ENCODE measurements around the gene MINAR1.

MINAR1 gene

DNA sequence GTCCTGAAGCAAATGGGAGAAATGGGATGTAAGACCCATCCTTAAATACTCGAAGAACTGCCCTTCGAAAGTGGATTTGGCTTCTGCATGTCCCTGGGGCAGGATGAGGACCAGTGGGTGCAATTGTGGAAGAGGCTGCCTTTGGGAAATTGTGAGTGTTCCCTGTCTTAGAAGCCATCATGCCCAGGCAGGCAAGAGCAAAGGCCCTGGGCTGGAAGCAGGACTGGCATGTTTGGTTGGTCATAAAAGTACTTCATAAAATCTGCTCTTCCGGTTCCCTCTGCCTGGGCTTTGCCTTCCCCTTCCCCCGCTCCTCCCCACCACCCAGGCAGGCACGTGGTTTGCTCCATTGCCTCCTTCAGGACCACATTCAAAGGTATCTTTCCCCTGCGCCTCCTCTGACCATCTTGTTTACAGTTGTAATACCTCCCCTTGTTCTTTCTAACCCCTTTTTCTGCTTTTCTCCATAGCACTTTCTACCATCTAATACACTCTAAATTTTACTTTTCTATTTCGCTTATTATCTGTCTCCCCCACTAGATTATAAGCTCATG, 8.3 kb downstream of the MINAR1 start:
- Histone ChIP-seq H3K4me1 (ENCODE audit: insufficient read depth, low read length) (peaks cover 5% of the 10 kb centered on the region; the same call in 1 of the 2 replicates), H3K9ac (ENCODE audit: low read depth, low read length) (no peak overlapping the region), H3K36me3 (ENCODE audit: insufficient read depth, low read length) (no peaks in the 10 kb centered on the region), H3K9me3 (ENCODE audit: control insufficient read depth, insufficient read depth, low read length) (no peaks in the 10 kb centered on the region)

DNA sequence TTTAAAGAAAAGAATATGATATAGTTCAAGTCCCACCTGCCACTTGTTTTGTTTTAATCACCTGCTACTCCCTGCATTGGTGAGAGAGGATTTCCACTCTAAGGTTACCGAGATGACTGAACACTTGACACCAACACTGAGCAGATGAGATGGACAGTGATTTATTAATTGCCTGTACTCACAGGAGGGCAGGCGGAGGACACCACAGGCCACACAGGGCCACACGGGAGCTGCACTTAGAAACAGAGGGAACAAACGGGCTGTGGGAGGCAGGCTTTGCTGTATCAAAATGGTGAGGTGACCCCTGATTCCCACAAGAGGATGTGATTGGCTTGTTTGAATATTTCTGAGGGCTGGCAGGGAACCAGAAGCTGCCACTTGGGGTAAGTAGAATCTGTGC, 10.8 kb downstream of the MINAR1 start:
- no peak overlapping the region for H3K9ac ChIP-seq (ENCODE audit: low read depth, low read length)
- H3K9me3 ChIP-seq (ENCODE audit: control insufficient read depth, insufficient read depth, low read length) = no peaks in the 10 kb centered on the region
- no peaks in the 10 kb centered on the region for H3K36me3 ChIP-seq (ENCODE audit: insufficient read depth, low read length)
- H3K4me1 ChIP-seq (ENCODE audit: insufficient read depth, low read length) = peaks cover 5% of the 10 kb centered on the region; the same call in 1 of the 2 replicates

GRCh38 chr15:79447060-79447459, 14.9 kb downstream of the MINAR1 start:
- no peaks in the 10 kb centered on the region for H3K36me3 ChIP-seq (ENCODE audit: insufficient read depth, low read length)
- no peaks in the 10 kb centered on the region for H3K4me1 ChIP-seq (ENCODE audit: insufficient read depth, low read length)
- no peaks in the 10 kb centered on the region for H3K9me3 ChIP-seq (ENCODE audit: control insufficient read depth, insufficient read depth, low read length)
- H3K9ac ChIP-seq (ENCODE audit: low read depth, low read length) = no peak overlapping the region

GRCh38 chr15:79450648-79451047, 18.5 kb downstream of the MINAR1 start:
- H3K9ac ChIP-seq (ENCODE audit: low read depth, low read length) = no peak overlapping the region
- no peaks in the 10 kb centered on the region for H3K36me3 ChIP-seq (ENCODE audit: insufficient read depth, low read length)
- no peaks in the 10 kb centered on the region for H3K4me1 ChIP-seq (ENCODE audit: insufficient read depth, low read length)

GRCh38 chr15:79451361-79451999, 19.3 kb downstream of the MINAR1 start:
- no peaks in the 10 kb centered on the region for H3K9me3 ChIP-seq (ENCODE audit: control insufficient read depth, insufficient read depth, low read length)
- no peak overlapping the region for H3K9ac ChIP-seq (ENCODE audit: low read depth, low read length)
- no peaks in the 10 kb centered on the region for H3K36me3 ChIP-seq (ENCODE audit: insufficient read depth, low read length)

More at GRCh38 chr15:79450648-79451047, 18.5 kb downstream of the MINAR1 start:
- no peaks in the 10 kb centered on the region for H3K9me3 ChIP-seq (ENCODE audit: control insufficient read depth, insufficient read depth, low read length)

GRCh38 chr15:79452244-79453051, 20.3 kb downstream of the MINAR1 start:
- no peaks in the 10 kb centered on the region for H3K9me3 ChIP-seq (ENCODE audit: control insufficient read depth, insufficient read depth, low read length)
- no peaks in the 10 kb centered on the region for H3K36me3 ChIP-seq (ENCODE audit: insufficient read depth, low read length)
- no peak overlapping the region for H3K9ac ChIP-seq (ENCODE audit: low read depth, low read length)
- H3K4me1 ChIP-seq (ENCODE audit: insufficient read depth, low read length) = no peaks in the 10 kb centered on the region

More at GRCh38 chr15:79451361-79451999, 19.3 kb downstream of the MINAR1 start:
- no peaks in the 10 kb centered on the region for H3K4me1 ChIP-seq (ENCODE audit: insufficient read depth, low read length)

DNA sequence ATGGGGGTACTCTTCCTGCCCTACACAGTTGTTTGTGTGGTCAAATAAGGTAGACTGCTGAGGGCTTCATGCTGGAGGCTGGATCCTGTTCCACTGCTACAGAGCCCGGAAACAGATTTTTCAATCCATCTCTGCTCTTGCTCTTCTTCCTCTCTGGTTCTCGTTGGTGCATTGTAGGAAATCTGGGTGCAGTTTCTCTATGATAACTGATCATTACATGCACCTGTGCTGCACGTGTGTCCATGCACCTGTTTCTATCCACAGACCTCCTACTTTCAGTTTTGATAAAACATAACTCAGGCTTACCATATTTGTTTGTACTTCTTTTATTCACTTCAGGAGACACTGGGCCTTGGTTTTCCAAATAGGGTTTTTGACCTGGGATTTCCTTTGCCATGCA, 21.3 kb downstream of the MINAR1 start:
- Histone ChIP-seq H3K9ac (ENCODE audit: low read depth, low read length) (no peak overlapping the region), H3K36me3 (ENCODE audit: insufficient read depth, low read length) (no peaks in the 10 kb centered on the region), H3K9me3 (ENCODE audit: control insufficient read depth, insufficient read depth, low read length) (no peaks in the 10 kb centered on the region), H3K4me1 (ENCODE audit: insufficient read depth, low read length) (no peaks in the 10 kb centered on the region)

- Histone ChIP-seq H3K36me3 (ENCODE audit: insufficient read depth, low read length) (no peaks in the 10 kb centered on the region), H3K9ac (ENCODE audit: low read depth, low read length) (no peak overlapping the region), H3K4me1 (ENCODE audit: insufficient read depth, low read length) (no peaks in the 10 kb centered on the region), H3K9me3 (ENCODE audit: control insufficient read depth, insufficient read depth, low read length) (no peaks in the 10 kb centered on the region)
Observed at GRCh38 chr15:79454063-79454462, 21.9 kb downstream of the MINAR1 start.

DNA sequence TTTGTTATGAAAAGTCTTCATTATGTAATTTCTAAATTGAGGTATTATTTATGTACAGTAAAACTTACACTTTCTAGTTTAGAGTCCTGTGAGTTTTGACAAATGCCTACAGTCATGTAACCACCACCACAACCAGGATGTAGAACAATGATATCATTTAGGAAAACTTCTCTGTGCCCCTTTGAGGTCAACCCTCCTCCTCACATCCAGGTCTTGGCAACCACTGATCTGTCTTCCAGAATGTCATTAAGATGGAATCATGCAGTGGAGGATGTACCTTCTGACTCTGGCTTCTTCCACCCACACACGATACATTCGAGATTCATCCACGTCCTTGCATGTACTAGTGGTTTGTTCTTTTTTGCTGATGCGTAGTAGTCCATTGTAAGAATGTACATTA, 23.2 kb downstream of the MINAR1 start:
- H3K36me3 ChIP-seq (ENCODE audit: insufficient read depth, low read length) = no peaks in the 10 kb centered on the region
- H3K4me1 ChIP-seq (ENCODE audit: insufficient read depth, low read length) = no peaks in the 10 kb centered on the region
- no peak overlapping the region for H3K9ac ChIP-seq (ENCODE audit: low read depth, low read length)
- H3K9me3 ChIP-seq (ENCODE audit: control insufficient read depth, insufficient read depth, low read length) = no peaks in the 10 kb centered on the region

DNA sequence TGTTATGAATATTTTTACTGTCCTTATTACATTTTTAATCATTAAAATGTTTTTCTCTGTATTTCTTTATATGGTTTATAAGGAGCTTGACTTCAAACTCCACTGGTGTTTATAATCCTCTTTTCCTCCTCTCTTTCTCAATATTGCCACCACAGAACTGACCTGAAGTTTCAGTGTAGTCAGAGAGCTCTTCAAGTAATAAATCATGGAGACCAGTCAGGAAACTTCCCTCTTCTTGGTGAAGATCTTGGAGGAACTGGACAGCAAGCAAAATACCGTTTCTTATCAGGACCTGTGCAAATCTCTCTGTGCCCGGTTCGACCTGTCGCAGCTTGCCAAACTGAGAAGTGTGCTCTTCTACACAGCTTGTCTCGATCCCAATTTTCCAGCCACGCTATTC, 23.8 kb downstream of the MINAR1 start:
- Histone ChIP-seq H3K9me3 (ENCODE audit: control insufficient read depth, insufficient read depth, low read length) (no peaks in the 10 kb centered on the region), H3K9ac (ENCODE audit: low read depth, low read length) (no peak overlapping the region), H3K4me1 (ENCODE audit: insufficient read depth, low read length) (no peaks in the 10 kb centered on the region), H3K36me3 (ENCODE audit: insufficient read depth, low read length) (no peaks in the 10 kb centered on the region)

GRCh38 chr15:79458491-79458890, 26.4 kb downstream of the MINAR1 start:
- H3K4me1 ChIP-seq (ENCODE audit: insufficient read depth, low read length) = no peaks in the 10 kb centered on the region
- H3K36me3 ChIP-seq (ENCODE audit: insufficient read depth, low read length) = no peaks in the 10 kb centered on the region
- no peak overlapping the region for H3K9ac ChIP-seq (ENCODE audit: low read depth, low read length)
- H3K9me3 ChIP-seq (ENCODE audit: control insufficient read depth, insufficient read depth, low read length) = no peaks in the 10 kb centered on the region

GRCh38 chr15:79459666-79460065, 27.5 kb downstream of the MINAR1 start:
- Histone ChIP-seq H3K36me3 (ENCODE audit: insufficient read depth, low read length) (no peaks in the 10 kb centered on the region), H3K9ac (ENCODE audit: low read depth, low read length) (no peak overlapping the region), H3K4me1 (ENCODE audit: insufficient read depth, low read length) (no peaks in the 10 kb centered on the region), H3K9me3 (ENCODE audit: control insufficient read depth, insufficient read depth, low read length) (no peaks in the 10 kb centered on the region)

- Histone ChIP-seq H3K36me3 (ENCODE audit: insufficient read depth, low read length) (no peaks in the 10 kb centered on the region), H3K4me1 (ENCODE audit: insufficient read depth, low read length) (no peaks in the 10 kb centered on the region), H3K9ac (ENCODE audit: low read depth, low read length) (no peak overlapping the region), H3K9me3 (ENCODE audit: control insufficient read depth, insufficient read depth, low read length) (no peaks in the 10 kb centered on the region)
Observed at GRCh38 chr15:79463043-79463780, 31.1 kb downstream of the MINAR1 start.

GRCh38 chr15:79463781-79464270, 31.7 kb downstream of the MINAR1 start:
- Histone ChIP-seq H3K4me1 (ENCODE audit: insufficient read depth, low read length) (no peaks in the 10 kb centered on the region), H3K36me3 (ENCODE audit: insufficient read depth, low read length) (no peaks in the 10 kb centered on the region), H3K9ac (ENCODE audit: low read depth, low read length) (no peak overlapping the region), H3K9me3 (ENCODE audit: control insufficient read depth, insufficient read depth, low read length) (no peaks in the 10 kb centered on the region)
